Measurements from ENCODE around the gene TAF4B. TPM values are rescaled to one million over a fixed set of nuclear protein-coding genes. Genes with fewer than 3 reads are reported as not detected.

Gene TAF4B
- total and polyA plus RNA-seq, 2 donors (not counting 1 experiment from before 2014, with no cell fraction given): 10.5 to 16.1 TPM

- no peak overlapping the region for H2AFZ ChIP-seq (ENCODE audit: insufficient read depth, low read depth, low read length, poor library complexity, severe bottlenecking)
- ATAC-seq (ENCODE audit: low read depth) (no peak), DNase-seq (no peak)
- no peaks in the 10 kb centered on the region for H3K4me1 ChIP-seq (ENCODE audit: control insufficient read depth in 2 of 2, insufficient read depth in 2 of 2, low read length in 2 of 2)
- H3K4me3 Mint-ChIP-seq: no peak overlapping the region
- no peaks in the 10 kb centered on the region for H3K36me3 ChIP-seq (replicated peaks in 1 of 2; ENCODE audit: control extremely low read depth in 1 of 2, control insufficient read depth in 1 of 2, extremely low read depth in 1 of 2, insufficient read depth in 2 of 2, low read length in 1 of 2)
- no peak overlapping the region for H3K4me3 ChIP-seq (ENCODE audit: control extremely low read depth in 1 of 5, extremely low read depth in 1 of 5, insufficient read depth in 1 of 5, low read depth in 2 of 5, low read length in 4 of 5)
- CTCF ChIA-PET: no interaction called here
- no peak for TF ChIP-seq CTCF (IDR thresholded peaks at IDR 0.05)
- TF ChIP-seq EZH2 (IDR thresholded peaks at IDR 0.05; ENCODE audit: borderline replicate concordance, insufficient read depth, low read depth, low read length, poor library complexity, severe bottlenecking): no peak
- peaks cover 4% of the 10 kb centered on the region for H3K4me1 Mint-ChIP-seq
- no peaks in the 10 kb centered on the region for H3K27me3 Mint-ChIP-seq
- no peak overlapping the region for H3K9ac ChIP-seq (ENCODE audit: low read length)
- intact Hi-C loops (cut with micrococcal nuclease): no loop called here
- POLR2A ChIA-PET: no interaction called here
- no peaks in the 10 kb centered on the region for H4K20me1 ChIP-seq (ENCODE audit: control insufficient read depth, insufficient read depth, low read length, poor library complexity, severe bottlenecking)
- WGBS (ENCODE audit: insufficient coverage): 100% methylated on average over 3 of the region's 3 CpGs
- no peaks in the 10 kb centered on the region for H3K9me3 Mint-ChIP-seq (ENCODE audit: insufficient read depth)
- H3K27ac Mint-ChIP-seq: no peak overlapping the region
- no peaks in the 10 kb centered on the region for H3K9me3 ChIP-seq (ENCODE audit: control extremely low read depth in 1 of 3, control insufficient read depth in 2 of 3, insufficient read depth in 1 of 3, low read length in 2 of 3)
- no peaks in the 10 kb centered on the region for H3K27me3 ChIP-seq (replicated peaks in 1 of 4; ENCODE audit: control extremely low read depth in 1 of 4, control insufficient read depth in 3 of 4, insufficient read depth in 4 of 4, low read length in 3 of 4)
- H3K27ac ChIP-seq (ENCODE audit: low read length in 2 of 2): no peak overlapping the region
- H3K79me2 ChIP-seq (ENCODE audit: control insufficient read depth, insufficient read depth, low read length): no peaks in the 10 kb centered on the region
- no peak overlapping the region for H3K4me2 ChIP-seq (replicated peaks; ENCODE audit: low read depth, low read length, poor library complexity, severe bottlenecking)
Measured at GRCh38 chr18:26207937-26208336, 18.3 kb upstream of the TAF4B start.

GRCh38 chr18:26208977-26209376 is 17.3 kb upstream of the TAF4B start:
- no peak overlapping the region for H2AFZ ChIP-seq (ENCODE audit: insufficient read depth, low read depth, low read length, poor library complexity, severe bottlenecking)
- intact Hi-C loops (cut with micrococcal nuclease): no loop called here
- Mint-ChIP-seq H3K27ac (no peak overlapping the region), H3K4me1 (peaks cover 4% of the 10 kb centered on the region), H3K4me3 (no peak overlapping the region), H3K9me3 (ENCODE audit: insufficient read depth) (no peaks in the 10 kb centered on the region), H3K27me3 (no peaks in the 10 kb centered on the region)
- H3K4me3 ChIP-seq (ENCODE audit: control extremely low read depth in 1 of 5, extremely low read depth in 1 of 5, insufficient read depth in 1 of 5, low read depth in 2 of 5, low read length in 4 of 5): no peak overlapping the region
- ChIA-PET POLR2A (no interaction called here), CTCF (no interaction called here)
- no peak overlapping the region for H3K4me2 ChIP-seq (replicated peaks; ENCODE audit: low read depth, low read length, poor library complexity, severe bottlenecking)
- DNase-seq (no peak), ATAC-seq (ENCODE audit: low read depth) (no peak)
- 100% methylated on average over 1 of the region's 2 CpGs for WGBS (ENCODE audit: insufficient coverage)
- no peak overlapping the region for H3K27ac ChIP-seq (ENCODE audit: low read length in 2 of 2)
- H3K79me2 ChIP-seq (ENCODE audit: control insufficient read depth, insufficient read depth, low read length): no peaks in the 10 kb centered on the region
- no peaks in the 10 kb centered on the region for H3K36me3 ChIP-seq (replicated peaks in 1 of 2; ENCODE audit: control extremely low read depth in 1 of 2, control insufficient read depth in 1 of 2, extremely low read depth in 1 of 2, insufficient read depth in 2 of 2, low read length in 1 of 2)
- no peaks in the 10 kb centered on the region for H3K9me3 ChIP-seq (ENCODE audit: control extremely low read depth in 1 of 3, control insufficient read depth in 2 of 3, insufficient read depth in 1 of 3, low read length in 2 of 3)
- H3K27me3 ChIP-seq (replicated peaks in 1 of 4; ENCODE audit: control extremely low read depth in 1 of 4, control insufficient read depth in 3 of 4, insufficient read depth in 4 of 4, low read length in 3 of 4): no peaks in the 10 kb centered on the region
- TF ChIP-seq EZH2 (IDR thresholded peaks at IDR 0.05; ENCODE audit: borderline replicate concordance, insufficient read depth, low read depth, low read length, poor library complexity, severe bottlenecking) (no peak), CTCF (IDR thresholded peaks at IDR 0.05) (no peak)
- H3K4me1 ChIP-seq (ENCODE audit: control insufficient read depth in 2 of 2, insufficient read depth in 2 of 2, low read length in 2 of 2): no peaks in the 10 kb centered on the region
- no peaks in the 10 kb centered on the region for H4K20me1 ChIP-seq (ENCODE audit: control insufficient read depth, insufficient read depth, low read length, poor library complexity, severe bottlenecking)
- no peak overlapping the region for H3K9ac ChIP-seq (ENCODE audit: low read length)
